Right lung (tissue), 10 donors: ENCODE results near the gene CEP55. TPM values are rescaled to one million over a fixed set of nuclear protein-coding genes. Genes with fewer than 3 reads are reported as not detected.
"Not testable (repeated sequence)": the region's sequence is repeated elsewhere in the genome, so short reads cannot be mapped to it uniquely, and the experiment has no call there.

ENCODE experiments used
- DNase-seq, 2 donors: peaks; one replicate each; pipeline ENCODE4 v3.0.0-alpha.2; 2013
- long read RNA-seq, 8 donors: transcript quantifications; one replicate each; lab custom pipeline, GENCODE V29; 2026
- polyA plus RNA-seq, 5 donors: library from polyadenylated mRNA; unstranded; fragments of 120-200 nt; gene quantifications; one replicate each; pipeline versions ENCODE4 v1.2.1 to v1.2.3, GENCODE V29; 2013; ENCODE audit warnings: inconsistent platforms in 1 of 5, low replicate concordance in 1 of 5; ENCODE audit not compliant: insufficient read length in 5 of 5, insufficient read depth in 1 of 5

CEP55 gene
- 10 to 100 TPM; 10.2 to 33.6 (median 15.7) TPM for polyA plus RNA-seq
- long read RNA-seq, donor 1, partial matches to known transcripts, result 0 of 4 reads
- long read RNA-seq, donor 1, other reads (novel, unspliced or antisense), result 0 of 4 reads
- long read RNA-seq, donor 2, partial matches to known transcripts, result 5 of 7 reads
- long read RNA-seq, donor 2, other reads (novel, unspliced or antisense), result 0 of 7 reads
- long read RNA-seq, donor 3, partial matches to known transcripts, result 0 of 3 reads
- long read RNA-seq, donor 3, other reads (novel, unspliced or antisense), result 0 of 3 reads
- long read RNA-seq, donor 4, partial matches to known transcripts, result 0 of 1 reads
- long read RNA-seq, donor 4, other reads (novel, unspliced or antisense), result 0 of 1 reads
- long read RNA-seq, donor 5, transcript CEP55-201 (9 exons, 2,638 nt), result major isoform, 5 of 15 reads
- long read RNA-seq, donor 5, partial matches to known transcripts, result 10 of 15 reads
- long read RNA-seq, donor 5, other reads (novel, unspliced or antisense), result 0 of 15 reads
- long read RNA-seq, donor 6, partial matches to known transcripts, result 0 of 2 reads
- long read RNA-seq, donor 6, other reads (novel, unspliced or antisense), result 0 of 2 reads
- long read RNA-seq, donor 7, partial matches to known transcripts, result 0 of 1 reads
- long read RNA-seq, donor 7, other reads (novel, unspliced or antisense), result 0 of 1 reads
- long read RNA-seq, donor 8, partial matches to known transcripts, result 0 of 2 reads
- long read RNA-seq, donor 8, other reads (novel, unspliced or antisense), result 0 of 2 reads

DNA sequence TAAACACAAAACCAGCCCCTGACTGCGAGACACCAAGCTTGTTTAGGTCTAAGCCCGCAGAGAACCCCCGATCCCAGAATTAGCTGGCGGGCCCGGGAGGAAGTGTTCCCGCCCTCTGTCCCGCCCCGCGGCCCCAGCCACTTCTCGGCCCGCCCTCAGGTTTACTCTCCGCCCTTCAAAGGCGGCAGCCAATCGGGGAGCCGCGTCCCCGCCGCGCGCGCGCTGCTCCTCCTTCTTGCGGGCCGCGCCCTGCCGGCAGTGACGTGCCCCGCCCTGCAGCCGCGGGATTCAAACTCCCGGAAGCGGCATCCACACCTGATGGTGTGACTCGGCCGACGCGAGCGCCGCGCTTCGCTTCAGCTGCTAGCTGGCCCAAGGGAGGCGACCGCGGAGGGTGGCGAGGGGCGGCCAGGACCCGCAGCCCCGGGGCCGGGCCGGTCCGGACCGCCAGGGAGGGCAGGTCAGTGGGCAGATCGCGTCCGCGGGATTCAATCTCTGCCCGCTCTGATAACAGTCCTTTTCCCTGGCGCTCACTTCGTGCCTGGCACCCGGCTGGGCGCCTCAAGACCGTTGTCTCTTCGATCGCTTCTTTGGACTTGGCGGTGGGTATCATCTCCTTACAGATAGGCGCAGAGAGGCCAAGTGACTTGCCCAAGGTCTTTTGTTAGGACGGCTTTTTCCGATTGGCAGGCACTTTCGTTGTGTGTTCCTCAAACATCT, at the start of gene CEP55:
CEP55 (plus strand) TSS at position 291 of the 720 bp plus-strand sequence. CDS start 3,440 bp downstream, outside the sequence.
- DNase-seq, result peak; percentile 91 to 94

DNA sequence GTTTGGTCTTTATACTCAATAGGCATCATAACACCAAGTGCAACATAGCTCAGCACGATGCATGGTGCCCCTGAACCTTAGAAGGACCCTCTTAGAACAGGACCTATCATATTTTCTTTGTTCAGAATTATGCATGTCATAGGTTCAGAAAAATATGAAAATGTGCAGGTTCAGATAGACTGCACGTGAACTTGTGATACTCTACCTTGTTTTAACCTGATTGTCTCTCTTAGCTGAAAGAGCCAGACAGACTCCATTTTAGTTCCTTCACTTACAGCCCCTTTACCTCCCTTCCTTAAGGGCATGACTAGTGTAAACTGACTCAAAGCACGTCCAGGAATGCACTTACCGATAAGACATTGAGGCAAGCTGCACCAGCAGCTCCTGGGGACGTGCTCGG, 49.4 kb upstream of the CEP55 start:
- DNase-seq, result no peak

- DNase-seq, result no peak
Observed at GRCh38 chr10:93447970-93448369, 48.4 kb upstream of the CEP55 start.

DNA sequence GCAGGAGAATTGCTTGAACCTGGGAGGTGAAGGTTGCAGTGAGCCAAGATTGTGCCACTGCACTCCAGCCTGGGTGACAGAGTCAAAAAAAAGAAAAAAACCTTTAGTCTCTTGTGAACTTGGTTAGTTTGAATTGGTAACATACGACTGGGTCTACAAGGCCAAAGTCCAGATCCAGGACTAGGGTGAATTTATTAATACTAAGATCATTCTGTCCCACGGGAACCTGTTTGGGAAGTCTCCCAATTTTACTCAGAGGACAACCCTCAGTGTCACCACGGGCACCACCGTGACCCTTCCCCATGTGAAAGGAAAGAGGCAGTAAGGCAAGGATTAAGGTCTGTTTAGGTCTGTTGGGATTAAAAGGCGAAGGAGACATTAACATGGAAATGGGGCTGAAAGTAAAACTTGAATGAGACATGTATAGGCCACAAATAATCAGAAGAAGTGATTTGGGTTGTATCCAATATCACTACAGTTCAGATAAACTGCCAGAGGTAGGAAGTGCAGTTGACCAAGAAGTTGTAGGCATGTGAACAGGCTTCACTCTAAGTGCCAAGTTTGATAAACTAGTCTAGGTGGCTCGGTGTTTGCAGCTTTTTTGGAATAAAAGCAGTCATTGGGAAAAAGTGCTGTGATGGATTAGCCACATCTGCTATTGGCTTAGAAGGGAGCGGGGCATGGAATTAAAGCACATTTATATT, 45.0 kb upstream of the CEP55 start:
- DNase-seq, result no peak

- no peak for DNase-seq
Observed at GRCh38 chr10:93452143-93452542, 44.3 kb upstream of the CEP55 start.

GRCh38 chr10:93454146-93454545, 42.3 kb upstream of the CEP55 start:
- DNase-seq, result no peak

DNA sequence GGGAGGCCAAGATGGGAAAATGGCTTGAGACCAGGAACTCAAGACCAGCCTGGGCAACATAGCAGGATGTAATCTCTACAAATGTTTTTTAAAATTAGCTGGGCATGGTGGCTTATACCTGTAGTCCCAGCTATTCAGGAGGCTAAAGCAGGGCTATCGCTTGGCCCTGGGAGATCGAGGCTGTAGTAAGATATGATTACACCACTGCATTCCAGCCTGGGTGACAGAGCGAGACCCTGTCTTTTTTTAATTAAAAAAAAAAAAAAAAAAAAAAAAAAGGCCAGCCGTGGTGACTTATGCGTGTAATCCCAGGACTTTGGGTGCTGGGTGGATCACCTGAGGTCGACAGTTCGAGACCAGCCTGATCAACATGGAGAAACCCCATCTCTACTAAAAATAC, 41.7 kb upstream of the CEP55 start:
- DNase-seq, result no peak

DNA sequence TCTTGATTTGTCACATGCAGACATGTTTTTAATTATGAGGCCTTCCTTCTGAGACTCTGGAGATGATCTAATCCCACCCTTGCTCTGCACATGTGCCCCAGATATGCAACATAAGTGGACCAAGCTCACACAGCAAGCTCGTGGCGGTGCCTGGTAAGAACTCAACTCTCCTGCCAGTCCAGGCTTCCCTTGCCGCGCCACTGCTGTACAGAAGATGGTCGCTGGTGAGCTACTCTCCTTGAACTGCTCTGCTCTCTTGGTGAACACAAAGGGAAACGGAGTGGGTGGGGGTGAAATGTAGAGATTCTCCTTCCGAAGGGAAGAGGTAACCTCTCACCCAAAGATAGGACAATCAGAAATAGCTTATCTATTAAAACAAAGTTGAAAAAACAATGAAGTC, 39.9 kb upstream of the CEP55 start:
- no peak for DNase-seq

GRCh38 chr10:93457511-93457910, 38.9 kb upstream of the CEP55 start:
- DNase-seq, result no peak

- peak; percentile 80 to 81 for DNase-seq
Observed at GRCh38 chr10:93458821-93459257, 37.6 kb upstream of the CEP55 start.

DNA sequence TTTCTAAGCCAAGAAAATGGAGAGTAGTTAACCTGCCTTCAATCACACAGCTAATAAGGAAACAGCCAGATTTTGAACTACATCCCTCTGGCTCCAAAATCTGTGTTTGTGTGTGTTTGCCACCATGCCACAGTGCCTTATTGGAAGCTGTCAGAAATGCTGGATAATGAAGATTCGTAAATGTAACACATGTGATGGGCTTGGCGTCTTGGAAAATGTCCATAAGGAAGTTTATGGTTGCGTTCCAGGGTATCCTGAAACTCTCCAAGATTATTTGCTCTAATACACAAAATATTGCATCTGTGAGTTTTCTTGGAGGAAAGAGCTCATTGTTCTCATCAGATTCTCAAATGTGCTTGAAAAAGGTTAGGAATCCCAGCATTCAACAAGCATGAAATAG, 36.9 kb upstream of the CEP55 start:
- no peak for DNase-seq

DNA sequence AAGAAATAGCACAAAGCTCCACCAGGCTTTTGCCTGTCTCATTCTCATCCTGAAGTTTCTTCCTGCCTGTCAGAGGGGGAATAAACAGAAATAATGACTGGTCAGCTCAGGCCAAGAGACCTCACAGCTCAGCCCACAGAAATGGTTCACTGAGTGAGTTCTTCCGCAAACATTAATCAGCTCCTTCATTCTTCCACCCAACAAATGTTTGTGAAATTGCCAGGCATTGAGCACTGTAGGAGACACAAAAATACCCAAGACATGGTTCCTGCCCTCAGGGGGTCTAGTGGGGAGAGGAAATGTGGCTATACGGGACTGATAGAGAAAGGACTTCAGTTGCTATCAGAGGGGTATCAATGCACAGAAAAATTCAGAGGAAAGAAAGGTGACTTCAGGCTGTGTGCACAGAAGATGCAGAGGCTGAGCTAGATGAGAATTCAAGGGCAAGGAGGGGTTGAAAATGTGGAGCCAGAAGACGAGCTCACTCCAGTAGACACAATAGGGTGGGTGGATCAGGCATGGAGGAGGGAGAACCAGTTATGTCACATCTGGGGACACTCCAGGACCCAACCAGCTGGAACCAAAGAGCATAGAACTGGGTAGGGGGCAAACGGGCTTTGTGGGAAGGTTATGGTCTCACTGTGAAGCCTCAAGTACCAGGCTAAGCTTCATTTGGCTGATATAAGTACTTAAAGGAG, 35.2 kb upstream of the CEP55 start:
- DNase-seq, result no peak

GRCh38 chr10:93461807-93462178, 34.6 kb upstream of the CEP55 start:
- DNase-seq, result no peak

DNA sequence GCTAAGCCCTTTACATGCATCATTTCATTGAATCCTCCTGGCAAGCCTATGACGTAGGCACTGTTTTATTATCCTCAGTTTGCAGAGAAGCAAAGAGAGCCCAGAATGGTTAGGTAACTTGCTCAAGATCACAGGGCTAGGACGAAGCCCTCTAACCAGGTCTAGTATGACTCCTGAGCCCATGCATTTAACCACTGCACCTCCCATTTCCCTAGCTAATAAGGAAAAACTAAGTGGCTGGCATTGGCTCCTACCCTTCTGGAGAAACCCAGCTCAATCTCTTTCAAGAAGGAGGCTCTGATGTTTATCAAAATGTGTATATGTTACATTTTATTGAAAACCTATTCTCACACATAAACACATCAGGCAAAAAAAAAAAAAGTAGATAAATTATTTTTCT, 34.0 kb upstream of the CEP55 start:
- DNase-seq, result no peak

GRCh38 chr10:93462881-93463280, 33.5 kb upstream of the CEP55 start:
- no peak for DNase-seq

GRCh38 chr10:93463723-93464476, 32.5 kb upstream of the CEP55 start:
- DNase-seq, result no peak

DNA sequence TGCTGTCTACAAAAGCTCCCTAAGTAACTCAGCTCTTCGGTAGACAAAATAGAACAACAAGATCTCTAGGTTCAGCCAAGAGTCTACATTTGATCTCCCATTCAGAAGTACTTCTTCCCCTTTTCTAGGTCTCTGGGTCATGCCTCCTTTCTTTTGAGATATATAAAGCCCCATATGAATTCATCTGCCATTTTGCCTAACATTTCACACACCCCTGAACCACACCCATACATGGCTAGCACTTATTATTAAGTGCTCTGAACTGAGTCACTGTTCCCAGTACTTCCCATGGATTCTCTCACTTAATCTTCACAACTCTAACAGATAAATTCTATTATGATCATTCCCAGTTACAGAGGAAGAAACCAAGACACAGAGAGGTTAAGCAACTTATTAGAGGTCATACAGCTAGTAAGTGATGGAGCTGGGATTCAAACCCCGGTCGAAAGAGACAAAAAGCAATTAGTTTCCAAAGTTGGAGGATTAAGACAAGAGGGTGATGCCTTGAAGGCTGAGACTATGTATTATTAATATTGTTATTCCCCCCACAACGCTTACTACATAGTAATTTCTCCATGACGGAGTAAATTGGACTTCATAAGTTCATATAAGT, 31.5 kb upstream of the CEP55 start:
- DNase-seq, result no peak

GRCh38 chr10:93465806-93466675, 30.4 kb upstream of the CEP55 start:
- peak; percentile 64 to 65 for DNase-seq

- not testable (repeated sequence) for DNase-seq
Observed at GRCh38 chr10:93467635-93468034, 28.8 kb upstream of the CEP55 start.
